HepG2 (cell line): ENCODE measurements around the gene CDKN2C. TPM values are rescaled to one million over a fixed set of nuclear protein-coding genes. Genes with fewer than 3 reads are reported as not detected.

ENCODE experiments used
- AGO1 ChIP-seq: fragments of 200-400 bp; formaldehyde crosslinking; IDR thresholded peaks from 2 replicates; pipeline ENCODE4 v1.6.1; 2017; ENCODE audit warnings: mild to moderate bottlenecking, low read depth, low read length, moderate library complexity; ENCODE audit not compliant: poor library complexity, severe bottlenecking
- ELF4 ChIP-seq: sonication (generic); formaldehyde crosslinking; IDR thresholded peaks from 2 replicates; pipeline ENCODE4 v1.5.0; 2020; ENCODE audit warnings: missing genetic modification reagents, mild to moderate bottlenecking, moderate library complexity, borderline replicate concordance
- HNRNPL ChIP-seq: fragments of 200-400 bp; formaldehyde crosslinking; IDR thresholded peaks from 2 replicates; pipeline ENCODE4 v1.6.1; 2017; ENCODE audit warnings: mild to moderate bottlenecking, low read depth, low read length
- LCORL ChIP-seq, 2 experiments: fragments of 450-650 bp in 1 of 2; sonication (generic) in 1 of 2; formaldehyde crosslinking in 1 of 2; IDR thresholded peaks; 2 replicates each; pipeline versions ENCODE4 v1.5.0 to v1.6.1; 2017 to 2020; ENCODE audit warnings: antibody characterized with exemption in 1 of 2, missing genetic modification reagents in 1 of 2
- MBD4 ChIP-seq: IDR thresholded peaks from 2 replicates; pipeline ENCODE4 v1.6.1; 2012; ENCODE audit warnings: low read length, inconsistent platforms, borderline replicate concordance
- NPAS2 ChIP-seq: sonication (generic); formaldehyde crosslinking; IDR thresholded peaks from 2 replicates; pipeline ENCODE4 v1.8.0; 2022; ENCODE audit warnings: mild to moderate bottlenecking, missing genetic modification reagents, borderline replicate concordance
- NR3C1 ChIP-seq: sonication (generic); formaldehyde crosslinking; IDR thresholded peaks from 2 replicates; pipeline ENCODE4 v1.4.0; 2020; ENCODE audit warnings: missing genetic modification reagents
- NRL ChIP-seq: sonication (generic); formaldehyde crosslinking; IDR thresholded peaks from 2 replicates; pipeline ENCODE4 v1.5.0; 2020; ENCODE audit warnings: missing genetic modification reagents, mild to moderate bottlenecking, moderate library complexity, borderline replicate concordance
- PTBP1 ChIP-seq: fragments of 200-400 bp; formaldehyde crosslinking; IDR thresholded peaks from 2 replicates; pipeline ENCODE4 v1.6.1; 2018; ENCODE audit warnings: low read length, low read depth; ENCODE audit not compliant: poor library complexity, severe bottlenecking
- RFX3 ChIP-seq: IDR thresholded peaks from 2 replicates; pipeline ENCODE4 v1.6.1; 2016; ENCODE audit warnings: missing biosample characterization, missing genetic modification reagents
- TOE1 ChIP-seq: sonication (generic); formaldehyde crosslinking; IDR thresholded peaks from 2 replicates; pipeline ENCODE4 v1.4.0; 2020; ENCODE audit warnings: mild to moderate bottlenecking, missing genetic modification reagents
- ZMYM3 ChIP-seq: sonication (generic); formaldehyde crosslinking; IDR thresholded peaks from 2 replicates; pipeline ENCODE4 v1.5.1; 2020; ENCODE audit warnings: mild to moderate bottlenecking, missing genetic modification reagents
- ZNF207 ChIP-seq: fragments of 450-650 bp; IDR thresholded peaks from 2 replicates; pipeline ENCODE4 v1.6.1; 2016; ENCODE audit warnings: antibody characterized with exemption, borderline replicate concordance
- ZNF441 ChIP-seq: sonication (generic); formaldehyde crosslinking; IDR thresholded peaks from 2 replicates; pipeline ENCODE4 v1.7.0; 2021; ENCODE audit warnings: missing genetic modification reagents, borderline replicate concordance
- ZNF510 ChIP-seq: sonication (generic); formaldehyde crosslinking; IDR thresholded peaks from 2 replicates; pipeline ENCODE4 v1.4.0; 2020; ENCODE audit warnings: low read depth, mild to moderate bottlenecking, missing genetic modification reagents
- ZNF563 ChIP-seq: sonication (generic); formaldehyde crosslinking; IDR thresholded peaks from 2 replicates; pipeline ENCODE4 v1.8.0; 2022; ENCODE audit warnings: mild to moderate bottlenecking, moderate library complexity, missing genetic modification reagents
- ZNF577 ChIP-seq: sonication (generic); formaldehyde crosslinking; IDR thresholded peaks from 2 replicates; pipeline ENCODE4 v1.4.0; 2020; ENCODE audit warnings: mild to moderate bottlenecking, low read depth, missing genetic modification reagents, borderline replicate concordance
- ZNF737 ChIP-seq: sonication (generic); formaldehyde crosslinking; IDR thresholded peaks from 2 replicates; pipeline ENCODE4 v1.5.0; 2020; ENCODE audit warnings: missing genetic modification reagents, mild to moderate bottlenecking, borderline replicate concordance
- ZNF749 ChIP-seq: sonication (generic); formaldehyde crosslinking; IDR thresholded peaks from 2 replicates; pipeline ENCODE4 v1.8.0; 2022; ENCODE audit warnings: mild to moderate bottlenecking, missing genetic modification reagents, moderate library complexity, borderline replicate concordance
- ZSCAN22 ChIP-seq: sonication (generic); formaldehyde crosslinking; IDR thresholded peaks from 2 replicates; pipeline ENCODE4 v1.4.0; 2020; ENCODE audit warnings: mild to moderate bottlenecking, missing genetic modification reagents
- ZSCAN31 ChIP-seq: sonication (generic); formaldehyde crosslinking; IDR thresholded peaks from 2 replicates; pipeline ENCODE4 v1.5.0; 2020; ENCODE audit warnings: low read depth, mild to moderate bottlenecking, missing genetic modification reagents
- polyA plus RNA-seq, 8 experiments: library from polyadenylated mRNA; depleted of rRNA in 3 of 8; stranded (reverse) in 7 of 8; unstranded in 1 of 8; fragments of >200 nt; fragmentation: Illumina TruSeq in 4 of 8; extraction: Trizol in 4 of 8; gene quantifications; 2 replicates each; pipeline versions ENCODE4 v1.2.1 to v1.2.3, GENCODE V29; 2011 to 2016; ENCODE audit warnings: low read depth in 4 of 8, missing spikeins in 1 of 8, mixed read lengths in 1 of 8; ENCODE audit not compliant: insufficient read depth in 1 of 8
- total RNA-seq, 5 experiments: library from RNA; depleted of rRNA; stranded (reverse); fragments of >200 nt; fragmentation: Illumina TruSeq; extraction: Trizol; gene quantifications; 2 replicates each; pipeline ENCODE4 v1.2.3, GENCODE V29; 2016; ENCODE audit warnings: low read depth in 1 of 5
- TF ChIP-seq, protein P1 (sequence below): sonication (generic); formaldehyde crosslinking; IDR thresholded peaks from 2 replicates; pipeline ENCODE4 v1.4.0; 2020; ENCODE audit warnings: missing genetic modification reagents, borderline replicate concordance
- TF ChIP-seq, protein P2 (sequence below): sonication (generic); formaldehyde crosslinking; IDR thresholded peaks from 2 replicates; pipeline ENCODE4 v1.4.0; 2020; ENCODE audit warnings: low read depth, missing genetic modification reagents
- TF ChIP-seq, protein P3 (sequence below): sonication (generic); formaldehyde crosslinking; IDR thresholded peaks from 2 replicates; pipeline ENCODE4 v1.4.0; 2020; ENCODE audit warnings: missing genetic modification reagents, borderline replicate concordance

CDKN2C gene
- total and polyA plus RNA-seq, 2 of the 13 experiments (the other 11 are each of a cell fraction or from before 2014, with no cell fraction given), result 7.8 to 13.7 TPM

DNA sequence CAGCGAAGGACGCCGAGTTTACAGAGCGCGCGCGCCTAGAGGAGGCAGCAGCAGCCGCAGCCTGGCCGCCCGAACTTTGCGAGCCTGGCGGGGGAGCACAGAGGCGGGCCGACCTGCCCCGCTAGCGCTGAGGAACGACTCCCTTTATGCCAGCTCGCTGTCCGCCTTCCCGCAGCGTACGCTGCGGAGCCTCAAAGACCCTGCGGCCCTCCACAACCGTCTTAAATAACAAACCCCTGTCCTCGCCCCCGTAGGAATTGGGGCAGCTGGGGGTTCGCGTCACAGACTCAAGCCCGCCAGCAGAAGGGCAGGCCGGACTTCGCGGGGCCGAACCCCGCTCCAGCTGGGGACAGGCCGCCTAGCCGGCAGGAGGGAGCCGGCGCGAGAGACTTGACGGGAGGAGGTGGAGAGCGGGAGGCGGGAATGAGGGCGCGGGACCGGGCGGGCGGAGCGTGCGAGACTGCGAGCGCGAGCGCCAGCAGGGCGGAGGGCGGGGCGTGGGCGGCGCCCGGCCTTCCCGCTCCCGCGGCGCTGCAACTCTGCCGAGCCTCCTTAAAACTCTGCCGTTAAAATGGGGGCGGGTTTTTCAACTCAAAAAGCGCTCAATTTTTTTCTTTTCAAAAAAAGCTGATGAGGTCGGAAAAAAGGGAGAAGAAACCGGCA is 1.8 kb upstream of the CDKN2C start (continued):
- TF ChIP-seq ZNF441 (CRISPR knock-in tag) (no peak; the same call in 1 of the 2 replicates), LCORL (IDR thresholded peaks at IDR 0.05) (no peak), LCORL (CRISPR knock-in tag; IDR thresholded peaks at IDR 0.05) (no peak), ZSCAN31 (CRISPR knock-in tag) (peak; percentile 73), NRL (CRISPR knock-in tag) (peak; percentile 82), HNRNPL (0 out of 2 replicates have a peak, but pooled peaks have one; percentile 58), ZNF577 (CRISPR knock-in tag) (no peak), ELF4 (CRISPR knock-in tag) (no peak), NPAS2 (CRISPR knock-in tag) (no peak), ZNF510 (CRISPR knock-in tag) (peak; percentile 55; the same call in 1 of the 2 replicates), ZNF749 (CRISPR knock-in tag) (no peak), RFX3 (CRISPR knock-in tag) (no peak), NR3C1 (CRISPR knock-in tag) (no peak), ZNF207 (no peak), ZNF563 (CRISPR knock-in tag) (peak; percentile 31; the same call in 1 of the 2 replicates), ZNF737 (CRISPR knock-in tag) (no peak), MBD4 (no peak), ZMYM3 (no peak), ZSCAN22 (CRISPR knock-in tag) (peak; percentile 61; the same call in 1 of the 2 replicates), PTBP1 (peak; percentile 85), AGO1 (peak; percentile 53), TOE1 (CRISPR knock-in tag) (no peak)
- TF ChIP-seq, protein P1, sequence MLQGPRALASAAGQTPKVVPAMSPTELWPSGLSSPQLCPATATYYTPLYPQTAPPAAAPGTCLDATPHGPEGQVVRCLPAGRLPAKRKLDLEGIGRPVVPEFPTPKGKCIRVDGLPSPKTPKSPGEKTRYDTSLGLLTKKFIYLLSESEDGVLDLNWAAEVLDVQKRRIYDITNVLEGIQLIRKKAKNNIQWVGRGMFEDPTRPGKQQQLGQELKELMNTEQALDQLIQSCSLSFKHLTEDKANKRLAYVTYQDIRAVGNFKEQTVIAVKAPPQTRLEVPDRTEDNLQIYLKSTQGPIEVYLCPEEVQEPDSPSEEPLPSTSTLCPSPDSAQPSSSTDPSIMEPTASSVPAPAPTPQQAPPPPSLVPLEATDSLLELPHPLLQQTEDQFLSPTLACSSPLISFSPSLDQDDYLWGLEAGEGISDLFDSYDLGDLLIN (CRISPR knock-in tag), result peak; percentile 90; the same call in 1 of the 2 replicates
- TF ChIP-seq, protein P2, sequence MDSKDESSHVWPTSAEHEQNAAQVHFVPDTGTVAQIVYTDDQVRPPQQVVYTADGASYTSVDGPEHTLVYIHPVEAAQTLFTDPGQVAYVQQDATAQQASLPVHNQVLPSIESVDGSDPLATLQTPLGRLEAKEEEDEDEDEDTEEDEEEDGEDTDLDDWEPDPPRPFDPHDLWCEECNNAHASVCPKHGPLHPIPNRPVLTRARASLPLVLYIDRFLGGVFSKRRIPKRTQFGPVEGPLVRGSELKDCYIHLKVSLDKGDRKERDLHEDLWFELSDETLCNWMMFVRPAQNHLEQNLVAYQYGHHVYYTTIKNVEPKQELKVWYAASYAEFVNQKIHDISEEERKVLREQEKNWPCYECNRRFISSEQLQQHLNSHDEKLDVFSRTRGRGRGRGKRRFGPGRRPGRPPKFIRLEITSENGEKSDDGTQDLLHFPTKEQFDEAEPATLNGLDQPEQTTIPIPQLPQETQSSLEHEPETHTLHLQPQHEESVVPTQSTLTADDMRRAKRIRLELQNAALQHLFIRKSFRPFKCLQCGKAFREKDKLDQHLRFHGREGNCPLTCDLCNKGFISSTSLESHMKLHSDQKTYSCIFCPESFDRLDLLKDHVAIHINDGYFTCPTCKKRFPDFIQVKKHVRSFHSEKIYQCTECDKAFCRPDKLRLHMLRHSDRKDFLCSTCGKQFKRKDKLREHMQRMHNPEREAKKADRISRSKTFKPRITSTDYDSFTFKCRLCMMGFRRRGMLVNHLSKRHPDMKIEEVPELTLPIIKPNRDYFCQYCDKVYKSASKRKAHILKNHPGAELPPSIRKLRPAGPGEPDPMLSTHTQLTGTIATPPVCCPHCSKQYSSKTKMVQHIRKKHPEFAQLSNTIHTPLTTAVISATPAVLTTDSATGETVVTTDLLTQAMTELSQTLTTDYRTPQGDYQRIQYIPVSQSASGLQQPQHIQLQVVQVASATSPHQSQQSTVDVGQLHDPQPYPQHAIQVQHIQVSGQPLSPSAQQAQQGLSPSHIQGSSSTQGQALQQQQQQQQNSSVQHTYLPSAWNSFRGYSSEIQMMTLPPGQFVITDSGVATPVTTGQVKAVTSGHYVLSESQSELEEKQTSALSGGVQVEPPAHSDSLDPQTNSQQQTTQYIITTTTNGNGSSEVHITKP (CRISPR knock-in tag), result peak; percentile 91
- TF ChIP-seq, protein P3, sequence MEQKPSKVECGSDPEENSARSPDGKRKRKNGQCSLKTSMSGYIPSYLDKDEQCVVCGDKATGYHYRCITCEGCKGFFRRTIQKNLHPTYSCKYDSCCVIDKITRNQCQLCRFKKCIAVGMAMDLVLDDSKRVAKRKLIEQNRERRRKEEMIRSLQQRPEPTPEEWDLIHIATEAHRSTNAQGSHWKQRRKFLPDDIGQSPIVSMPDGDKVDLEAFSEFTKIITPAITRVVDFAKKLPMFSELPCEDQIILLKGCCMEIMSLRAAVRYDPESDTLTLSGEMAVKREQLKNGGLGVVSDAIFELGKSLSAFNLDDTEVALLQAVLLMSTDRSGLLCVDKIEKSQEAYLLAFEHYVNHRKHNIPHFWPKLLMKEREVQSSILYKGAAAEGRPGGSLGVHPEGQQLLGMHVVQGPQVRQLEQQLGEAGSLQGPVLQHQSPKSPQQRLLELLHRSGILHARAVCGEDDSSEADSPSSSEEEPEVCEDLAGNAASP, result no peak; the same call in 1 of the 2 replicates
